Activated naive CD4-positive, alpha-beta T cell treated with Interleukin-2 at 50 U/mL for 16 hours (primary cell): ENCODE results near the gene KCNMA1.

Source experiments
- DNase-seq: peaks from one replicate; pipeline ENCODE4 v3.0.0-alpha.2; 2020

Gene KCNMA1

DNA sequence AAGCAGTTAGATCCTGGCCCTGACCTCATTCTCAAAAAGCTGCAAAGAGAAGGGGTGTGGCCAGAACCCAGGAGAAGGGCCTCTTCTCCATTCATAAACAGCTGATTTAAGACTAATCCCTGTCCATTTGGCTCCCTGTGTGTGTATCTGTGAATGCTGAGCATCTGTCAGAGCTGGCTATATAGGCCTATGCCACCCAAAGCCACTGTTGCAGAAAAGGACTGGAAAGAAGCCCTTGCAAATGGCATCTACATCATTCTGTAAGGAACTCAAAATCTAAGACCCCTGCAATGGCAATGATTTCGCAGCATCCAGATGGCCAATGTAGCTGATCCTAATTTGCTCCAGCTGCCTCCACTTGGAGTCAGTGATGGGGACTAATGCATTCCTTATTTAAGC is 384.5 kb downstream of the KCNMA1 start:
- DNase-seq, result no peak

DNA sequence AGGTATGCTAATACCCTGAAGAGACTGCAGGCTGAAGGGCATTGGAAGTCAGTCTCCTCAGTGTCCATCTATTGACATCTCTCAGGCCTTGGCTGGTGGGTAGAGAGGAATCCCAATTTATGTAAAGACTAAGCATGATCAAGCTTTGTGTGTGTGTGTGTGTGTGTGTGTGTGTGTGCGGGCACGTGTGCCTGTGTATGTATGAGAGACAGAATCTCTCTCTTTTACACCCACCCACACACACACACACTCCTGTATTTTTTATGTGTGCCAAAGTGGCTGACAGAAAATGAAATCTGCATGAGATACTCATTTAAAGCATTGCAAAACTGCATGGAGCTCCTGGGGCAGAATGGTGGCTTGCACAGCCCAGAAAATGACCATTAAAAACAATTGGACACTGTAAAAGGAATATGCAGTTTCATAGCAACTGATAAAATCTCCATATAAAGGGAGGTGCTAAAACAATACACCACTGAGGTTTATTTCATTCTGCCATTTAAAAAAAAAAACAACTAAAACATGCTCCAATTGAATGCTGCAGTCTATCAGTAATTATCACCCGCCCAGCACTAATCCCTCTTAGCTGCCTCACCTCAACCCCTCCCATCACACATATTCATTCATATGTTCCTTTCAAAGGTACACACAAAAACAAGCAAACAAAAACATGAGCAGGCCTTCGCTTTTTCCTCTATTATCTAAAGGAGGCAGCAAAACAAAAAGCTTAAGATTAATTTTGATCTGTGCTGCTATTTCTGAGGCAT is 385.0 kb downstream of the KCNMA1 start:
- DNase-seq, result no peak

DNA sequence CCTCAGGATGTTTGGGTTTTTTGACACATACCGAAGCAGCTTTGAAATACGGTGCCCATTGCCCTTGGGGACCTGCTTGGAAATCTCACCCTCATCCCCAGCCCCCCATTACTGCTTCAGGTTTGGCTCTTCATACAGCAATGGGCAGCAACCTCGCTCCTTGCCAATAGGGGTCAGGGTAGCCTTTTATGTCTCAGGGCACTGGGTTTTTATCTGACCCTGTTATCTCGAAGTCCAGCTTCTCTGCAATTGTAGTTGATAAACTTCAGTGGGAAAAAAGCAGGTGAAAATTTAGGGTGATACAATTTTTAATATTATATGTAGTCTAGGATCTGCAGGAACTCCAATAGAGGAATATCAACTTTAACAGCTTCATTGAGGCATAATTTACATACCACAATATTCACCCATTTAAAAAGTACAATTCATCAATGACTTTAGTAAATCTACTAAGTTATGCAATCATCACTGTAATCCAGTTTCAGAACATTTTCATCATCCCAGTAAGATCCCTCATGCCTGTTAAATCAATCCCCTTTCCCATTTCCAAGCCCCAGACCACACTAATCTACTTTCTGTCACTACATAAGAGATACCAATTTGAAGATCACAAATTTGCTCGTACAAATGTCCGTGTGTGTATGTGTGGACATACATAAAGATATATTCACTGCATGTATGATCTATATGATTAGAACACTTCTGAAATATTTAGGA is 386.2 kb downstream of the KCNMA1 start:
- no peak for DNase-seq

DNA sequence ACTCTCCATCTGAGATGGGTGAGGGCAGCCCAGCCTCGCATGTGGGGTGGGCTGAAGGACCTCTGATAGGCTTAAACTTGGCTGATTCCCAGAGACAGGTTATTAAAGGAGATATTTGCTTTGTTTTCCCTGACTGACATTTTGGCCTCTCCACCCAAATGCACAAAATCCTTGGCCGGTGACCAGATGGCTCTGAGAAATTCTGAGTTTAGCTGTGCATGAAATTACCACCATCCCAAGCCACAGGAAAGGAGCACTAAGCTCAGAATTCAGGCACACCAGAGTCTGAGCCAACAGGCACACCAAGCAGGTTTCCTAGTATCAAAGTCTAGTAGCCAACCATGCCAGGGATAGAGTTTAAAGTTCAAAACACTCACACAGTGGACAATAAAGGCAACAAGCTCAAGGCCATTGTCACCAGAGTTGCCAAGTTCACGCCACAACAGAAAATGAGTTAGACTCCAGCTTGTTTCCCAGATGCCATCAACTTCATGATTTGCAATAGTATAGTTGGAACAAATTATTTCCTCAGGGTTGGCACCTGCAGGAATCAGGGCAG is 387.6 kb downstream of the KCNMA1 start:
- DNase-seq, result no peak

DNA sequence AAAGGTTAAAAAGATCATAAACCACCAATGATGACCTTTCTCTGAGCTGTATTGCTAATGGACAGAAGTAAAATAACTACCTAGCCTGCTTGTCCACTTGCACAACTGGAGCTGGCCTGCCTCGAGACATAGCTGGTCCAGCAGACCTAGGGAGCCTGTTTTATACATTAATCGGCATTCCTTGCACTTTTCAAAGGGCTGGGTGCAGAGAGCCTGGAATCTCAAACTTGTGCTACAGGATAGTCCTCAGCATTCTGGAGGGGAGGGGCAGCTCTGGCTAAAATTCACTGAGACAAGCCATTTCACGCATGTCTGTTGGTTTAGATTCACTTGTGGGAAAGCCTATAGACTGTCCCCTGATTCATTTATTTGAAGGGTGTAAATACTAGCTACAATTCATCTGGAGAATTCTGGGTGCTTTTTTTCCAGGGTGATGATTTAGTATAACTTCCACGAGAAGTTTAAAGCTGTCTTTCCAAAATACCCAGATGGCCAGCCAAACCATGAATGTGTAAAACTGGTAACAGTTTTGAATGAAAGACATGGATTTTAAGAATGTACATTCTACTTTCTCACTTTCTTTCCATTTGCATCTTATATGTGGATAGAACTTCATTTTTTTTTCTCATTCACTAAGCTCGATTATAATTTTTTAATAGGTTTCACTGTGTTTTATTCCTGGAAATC is 389.4 kb downstream of the KCNMA1 start:
- DNase-seq, result no peak

DNA sequence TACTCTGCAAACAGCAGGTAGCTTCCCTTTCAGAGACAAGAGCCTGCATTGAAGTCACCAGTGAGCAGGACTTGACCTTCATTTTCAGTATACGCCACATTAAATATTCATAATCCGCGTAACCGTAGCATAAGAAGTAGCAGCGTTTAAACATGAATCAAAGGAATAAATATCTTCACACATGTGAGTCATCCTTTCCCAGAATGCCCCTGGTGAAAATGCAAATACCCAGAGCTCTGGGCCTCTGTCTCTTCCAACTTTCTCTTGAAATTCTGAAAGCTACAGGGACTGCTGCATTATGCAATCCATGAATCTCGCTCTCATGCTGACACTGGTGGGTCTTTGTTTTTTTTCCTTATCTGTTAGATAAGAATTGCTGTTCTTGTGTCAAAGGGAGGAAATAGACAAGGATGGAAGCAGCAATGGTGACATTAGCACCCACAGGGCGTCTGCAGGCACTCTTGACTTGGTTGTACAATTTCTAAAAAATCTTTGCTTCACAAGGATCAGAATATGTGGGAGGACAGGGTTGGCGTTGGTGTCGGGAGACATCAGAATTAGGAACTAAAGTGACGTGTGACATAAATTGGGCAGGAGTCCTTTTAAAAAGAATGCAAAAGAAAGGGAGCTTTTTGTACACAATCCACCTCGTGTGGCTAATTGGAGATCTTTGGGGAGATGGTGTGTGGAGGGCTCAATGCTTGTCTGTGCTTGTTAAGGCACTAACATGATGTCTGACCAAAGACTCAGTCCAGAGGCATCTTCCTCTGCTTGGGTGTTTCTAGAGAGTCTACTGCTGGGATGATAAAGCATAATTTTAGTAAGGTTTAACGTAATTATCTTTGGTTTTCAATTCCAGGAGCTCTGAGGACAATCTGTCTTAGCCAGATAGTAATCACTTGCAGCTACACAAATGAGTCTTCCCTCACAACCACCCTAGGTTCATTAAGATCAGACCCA is 390.3 kb downstream of the KCNMA1 start:
- DNase-seq, result no peak

DNA sequence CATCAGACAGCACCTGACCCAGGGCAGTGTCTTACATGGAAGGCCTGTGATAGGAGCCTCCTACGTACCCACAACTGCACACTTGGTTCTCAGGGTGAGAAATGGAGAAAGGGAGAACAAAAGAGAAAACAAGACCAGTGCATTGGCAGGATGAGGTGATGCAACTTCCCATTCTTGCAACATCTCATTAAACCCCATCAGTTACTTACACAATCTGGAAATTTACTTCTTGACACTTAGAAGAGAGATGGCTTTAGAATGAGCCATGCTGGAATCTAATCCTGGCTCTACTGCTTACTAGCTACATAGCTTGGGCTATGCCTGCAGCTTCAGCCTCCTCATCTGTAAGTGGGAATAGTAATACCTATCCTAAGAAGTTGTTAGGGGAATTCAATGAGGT is 391.7 kb downstream of the KCNMA1 start:
- no peak for DNase-seq

DNA sequence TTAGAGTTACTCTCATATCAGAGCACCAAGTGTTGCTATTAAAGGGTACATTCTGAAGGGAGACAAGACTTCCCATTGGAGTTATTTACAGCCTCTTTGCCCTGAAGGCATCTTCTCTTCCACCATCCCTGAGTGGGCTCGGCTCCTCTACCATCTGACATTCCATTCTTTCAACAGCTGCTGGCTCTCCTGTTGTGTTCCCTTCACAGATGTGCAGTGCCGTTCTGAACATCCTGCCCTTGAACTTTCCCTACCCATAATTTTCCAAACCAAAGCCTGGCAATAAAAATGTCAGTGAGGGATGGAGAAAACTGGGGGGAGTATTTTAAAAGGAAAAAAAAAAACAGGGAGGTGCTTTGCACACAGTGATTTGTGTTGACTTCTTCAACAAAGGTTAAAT is 392.9 kb downstream of the KCNMA1 start:
- DNase-seq, result no peak

DNA sequence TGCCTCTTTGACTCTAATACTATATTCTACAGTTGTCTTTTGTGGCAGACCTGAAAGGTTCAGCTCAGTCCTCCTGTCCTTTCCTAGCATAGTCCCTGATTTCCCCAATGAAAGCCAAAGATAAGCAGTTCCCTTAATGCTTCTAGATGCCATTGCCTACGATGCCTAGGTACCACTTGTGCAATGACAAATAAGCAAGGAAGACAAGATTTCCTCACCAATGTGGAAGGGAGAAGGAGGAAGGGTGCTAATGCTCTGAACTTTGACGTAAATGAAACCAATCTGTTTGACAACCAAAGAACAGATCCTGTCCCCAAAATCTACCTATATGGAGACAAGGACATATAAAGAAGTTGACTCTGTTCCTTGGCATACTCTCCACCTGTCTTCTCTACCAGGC is 393.3 kb downstream of the KCNMA1 start:
- no peak for DNase-seq

DNA sequence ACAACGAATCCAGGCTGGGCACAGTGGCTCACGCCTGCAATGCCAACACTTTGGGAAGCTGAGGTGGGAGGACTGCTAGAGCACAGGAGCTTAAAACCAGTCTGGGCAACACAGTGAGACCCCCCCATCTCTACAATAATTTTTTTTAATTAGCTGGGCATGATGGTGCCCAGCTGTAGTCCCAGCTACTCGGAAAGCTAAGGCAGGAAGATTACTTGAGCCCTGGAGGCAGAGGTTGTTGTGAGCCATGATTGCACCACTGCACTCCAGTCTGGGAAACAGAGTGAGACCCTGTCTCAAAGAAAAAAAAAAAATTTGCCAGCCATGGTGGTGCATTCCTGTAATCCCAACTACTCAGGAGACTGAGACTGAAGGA is 396.3 kb downstream of the KCNMA1 start:
- no peak for DNase-seq

DNA sequence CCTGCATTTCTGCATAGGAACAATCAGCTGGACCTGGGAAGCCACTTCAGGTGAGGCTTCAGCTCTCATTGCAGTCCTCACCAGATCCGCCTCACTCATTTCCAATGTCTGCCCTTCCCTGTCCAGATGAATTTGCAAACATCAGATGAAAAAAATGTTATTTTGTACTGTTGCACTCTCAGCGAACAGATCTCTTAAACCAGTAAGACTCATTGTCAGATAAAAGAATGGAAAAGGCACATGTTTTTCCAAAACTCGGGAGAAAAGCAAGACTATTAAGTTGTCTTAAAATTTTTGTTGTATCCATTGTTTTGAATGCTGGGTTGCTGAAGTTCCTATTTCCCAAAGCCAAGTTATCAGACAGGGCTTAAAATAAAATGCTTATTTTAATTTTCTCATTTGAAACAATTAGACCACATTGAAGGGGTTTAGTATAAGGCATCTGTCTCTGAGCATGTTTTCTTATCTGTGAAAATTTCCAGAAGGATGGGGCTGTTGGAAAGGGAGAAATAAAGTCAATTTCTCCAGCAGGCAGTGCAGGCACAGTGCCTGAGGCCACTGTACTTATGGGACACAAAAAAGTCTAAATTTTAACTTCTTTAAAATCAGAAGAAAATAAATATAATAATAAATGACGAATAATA is 396.8 kb downstream of the KCNMA1 start:
- DNase-seq, result no peak

DNA sequence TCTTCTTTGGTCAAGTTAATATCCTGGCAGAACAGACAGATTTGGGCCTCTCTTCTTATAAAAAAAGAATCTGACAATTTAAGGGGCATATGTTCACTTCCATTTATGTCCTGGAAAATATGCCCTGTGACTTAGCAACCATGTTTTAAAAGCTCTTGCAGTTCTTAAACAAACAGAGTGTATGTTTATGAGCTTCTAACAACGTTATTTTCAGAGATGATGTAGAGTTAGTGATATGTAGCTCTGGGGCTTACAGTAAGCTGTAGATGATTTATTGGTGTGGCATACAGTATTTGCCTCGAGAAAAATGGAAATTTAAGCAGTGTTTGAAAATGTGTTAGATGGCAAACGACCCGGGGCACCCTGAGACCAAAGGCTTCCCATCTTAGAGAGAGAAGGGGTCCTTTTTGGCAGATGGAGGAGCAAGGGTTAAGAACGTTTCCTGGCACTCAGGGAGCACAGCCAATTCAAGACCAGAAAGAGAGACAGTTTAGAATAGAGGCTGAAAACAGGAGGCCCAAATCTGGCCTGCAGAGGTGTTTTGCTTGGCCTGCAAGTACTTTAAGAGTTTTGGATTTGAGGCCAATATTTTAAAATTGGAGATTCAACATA is 397.5 kb downstream of the KCNMA1 start:
- DNase-seq, result no peak

DNA sequence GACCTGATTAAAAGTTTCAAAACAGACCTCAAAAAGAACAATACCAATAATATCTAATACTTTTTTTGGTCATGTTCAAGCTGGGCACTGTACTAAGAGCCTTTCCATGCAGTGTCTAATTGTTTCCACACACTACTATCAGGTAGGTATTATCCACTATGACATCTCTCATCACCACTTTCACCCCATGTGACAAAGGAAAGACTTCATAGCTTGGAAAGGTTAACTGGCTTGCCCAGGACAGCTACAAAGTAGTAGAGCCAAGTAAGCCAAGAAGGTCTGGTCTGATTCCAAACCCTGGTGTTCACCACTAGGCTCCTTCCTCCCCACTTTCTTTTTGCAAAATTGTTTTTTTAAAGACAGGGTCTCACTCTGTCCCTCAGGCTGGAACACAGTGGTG is 400.5 kb downstream of the KCNMA1 start:
- DNase-seq, result no peak

DNA sequence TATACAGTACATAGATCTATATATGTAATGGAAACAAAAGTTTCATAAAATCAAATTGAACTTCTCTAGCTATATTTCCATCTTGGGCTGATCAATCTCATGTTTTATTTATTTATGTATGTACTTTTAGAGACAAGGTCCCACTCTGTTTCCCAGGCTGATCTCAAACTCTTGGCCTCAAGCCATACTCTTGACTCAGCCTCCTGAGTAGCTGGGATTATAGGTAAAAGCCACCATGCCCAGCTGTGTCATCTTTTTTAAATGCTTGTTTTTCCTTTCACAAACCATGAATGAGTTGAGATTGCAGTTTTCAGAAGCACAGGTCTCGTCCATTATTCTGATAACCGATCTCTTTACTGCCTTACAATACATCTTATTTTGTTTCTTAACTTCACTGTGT is 400.9 kb downstream of the KCNMA1 start:
- DNase-seq, result no peak

DNA sequence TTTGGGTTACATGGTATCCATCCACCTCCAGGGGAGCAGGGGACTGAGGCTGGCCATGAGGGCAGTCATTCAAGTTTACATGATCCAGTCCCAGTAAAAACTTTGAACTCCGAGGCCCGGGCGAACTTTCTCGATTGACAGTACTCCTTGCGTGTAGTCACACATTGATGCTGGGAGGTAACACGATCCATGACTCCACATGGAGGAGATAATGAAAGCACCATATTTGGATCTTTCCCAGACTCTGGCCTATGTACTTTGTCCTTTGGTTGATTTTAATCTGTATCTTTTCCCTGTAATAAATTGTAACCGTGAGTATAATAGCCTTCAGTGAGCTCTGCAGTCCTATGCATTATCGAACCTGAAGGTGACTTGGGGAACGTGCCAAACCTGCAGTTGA is 401.6 kb downstream of the KCNMA1 start:
- DNase-seq, result no peak

DNA sequence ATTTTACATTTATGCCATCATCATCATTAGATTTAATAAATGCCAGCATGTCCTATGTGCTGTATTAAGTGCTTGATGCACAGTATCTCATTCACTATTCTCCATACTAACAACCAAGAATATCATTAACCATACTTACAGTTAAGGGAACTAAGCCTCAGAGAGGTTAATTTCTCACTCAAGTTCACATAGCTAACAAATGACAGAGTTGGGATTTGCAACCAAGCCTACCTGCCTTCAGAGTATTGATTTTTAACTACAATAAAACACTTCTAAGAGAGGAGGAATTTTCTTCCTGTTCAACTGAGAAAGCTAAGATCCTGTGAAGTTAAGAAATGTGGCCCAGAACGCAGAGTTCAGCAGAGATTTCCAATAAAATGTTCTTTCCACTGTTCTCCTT is 403.0 kb downstream of the KCNMA1 start:
- no peak for DNase-seq

DNA sequence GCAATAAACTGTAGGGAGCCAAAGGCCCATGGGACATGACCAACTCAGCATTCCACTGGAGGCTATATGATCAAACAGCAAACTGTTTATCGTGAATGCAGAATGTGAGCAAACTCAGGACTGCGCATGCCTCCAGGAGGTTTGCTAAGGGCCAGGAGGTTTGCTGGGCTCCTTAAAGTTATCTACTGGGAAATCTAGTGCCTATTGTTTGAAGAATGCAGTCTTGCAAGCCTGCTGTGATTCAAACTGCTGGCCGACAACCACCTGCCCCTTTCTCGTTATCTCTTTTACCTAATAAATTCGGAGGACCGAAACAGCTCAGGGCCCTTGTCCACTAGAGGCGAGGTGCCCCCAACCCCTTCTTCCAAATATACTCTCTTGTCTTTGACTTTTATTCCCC is 404.1 kb downstream of the KCNMA1 start:
- no peak for DNase-seq

DNA sequence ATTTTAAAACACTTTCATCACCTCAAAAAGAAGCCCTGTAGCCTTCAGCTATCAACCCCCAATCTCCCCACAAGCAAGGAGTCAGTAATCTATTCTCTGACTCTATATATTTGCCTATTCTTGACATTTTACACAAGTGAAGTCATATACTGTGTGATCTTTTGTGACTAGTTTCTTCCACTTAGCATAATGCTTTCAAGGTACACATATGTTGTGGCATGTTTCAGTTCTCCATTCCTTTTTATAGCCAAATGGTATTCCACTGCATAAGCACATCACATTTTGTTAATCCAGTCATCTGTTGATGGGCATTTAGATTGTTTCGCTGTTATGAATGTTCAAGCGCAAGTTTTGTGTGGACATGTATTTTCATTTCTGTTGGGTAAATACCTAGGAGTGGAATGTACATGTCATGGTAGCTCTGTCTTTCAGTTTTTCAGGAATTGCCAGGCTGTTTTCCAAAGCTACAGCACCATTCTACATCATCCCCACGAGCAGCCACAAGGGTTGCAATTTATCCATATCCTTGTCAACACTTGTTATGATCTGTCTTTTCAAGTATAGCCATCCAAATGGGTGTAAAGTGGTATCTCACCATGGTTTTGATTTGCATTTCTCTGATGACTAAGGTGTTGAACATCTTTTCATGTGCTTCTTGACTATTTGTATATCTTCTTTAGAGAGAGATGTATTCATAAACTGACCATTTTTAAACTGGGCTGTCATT is 405.6 kb downstream of the KCNMA1 start:
- no peak for DNase-seq

DNA sequence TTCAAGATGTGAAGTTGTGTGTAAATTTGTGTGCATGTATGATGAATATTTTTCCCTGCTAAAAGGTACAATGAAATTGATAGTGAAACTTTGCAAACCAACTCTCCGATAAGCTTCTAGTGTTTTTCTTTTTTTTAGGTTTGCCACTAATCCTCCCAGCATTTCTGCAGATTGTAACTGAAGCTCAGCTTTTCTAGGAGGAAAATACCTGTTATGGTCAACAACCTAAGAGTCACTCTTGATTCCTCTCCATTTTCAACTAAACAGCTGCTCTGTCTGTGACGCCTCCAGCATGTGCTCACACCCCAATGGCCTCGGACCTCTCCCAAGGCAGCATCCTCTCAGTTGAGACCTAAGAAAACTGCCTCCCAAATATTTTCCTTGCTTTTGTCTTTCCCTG is 406.2 kb downstream of the KCNMA1 start:
- DNase-seq, result no peak

DNA sequence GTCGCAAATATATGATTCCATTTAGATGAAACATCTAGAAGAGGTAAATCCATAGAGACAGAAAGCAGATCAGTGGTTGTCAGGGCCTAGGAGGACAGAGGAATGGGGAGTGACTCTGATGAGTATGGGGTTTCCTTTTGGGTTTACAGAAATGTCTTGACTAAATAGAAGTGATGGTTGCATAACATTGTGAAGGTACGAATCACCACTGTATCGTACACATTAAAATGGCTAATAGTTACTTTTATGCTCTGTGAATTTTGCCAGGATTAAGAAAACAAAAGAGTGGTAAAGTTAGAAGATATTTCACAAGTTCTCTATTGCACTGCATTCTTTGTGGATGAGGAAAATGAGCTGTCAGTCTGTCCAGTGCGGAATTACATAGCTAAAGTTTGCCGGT is 407.4 kb downstream of the KCNMA1 start:
- DNase-seq, result no peak

DNA sequence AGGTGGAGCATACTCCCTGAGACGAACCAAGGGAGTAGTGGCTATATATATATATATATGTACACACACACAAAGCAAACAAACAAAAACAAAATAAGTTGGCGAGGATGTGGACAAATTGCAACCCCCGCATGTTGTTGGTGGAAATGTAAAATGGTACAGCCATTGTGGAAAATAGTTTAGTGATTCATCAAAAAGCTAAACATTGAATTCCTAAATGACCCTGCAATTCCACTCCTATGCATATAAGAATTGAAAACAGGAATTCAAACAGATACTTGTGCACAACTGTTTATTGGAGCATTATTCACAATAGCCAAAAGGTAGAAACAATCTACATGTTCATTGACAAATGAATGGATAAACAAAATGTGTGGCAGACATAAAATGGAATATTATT is 407.9 kb downstream of the KCNMA1 start:
- no peak for DNase-seq
